ENCODE results near the gene ZC3H12C.
A peak's percentile ranks its signal among the peaks of the same experiment; 100 is the strongest.

ZC3H12C gene

GRCh38 chr11:110156503-110156902 lies 63.3 kb downstream of the ZC3H12C start:
- DNase-seq, result no peak

- DNase-seq, result no peak
These were observed 65.4 kb downstream of the ZC3H12C start for GRCh38 chr11:110158317-110159200.

DNA sequence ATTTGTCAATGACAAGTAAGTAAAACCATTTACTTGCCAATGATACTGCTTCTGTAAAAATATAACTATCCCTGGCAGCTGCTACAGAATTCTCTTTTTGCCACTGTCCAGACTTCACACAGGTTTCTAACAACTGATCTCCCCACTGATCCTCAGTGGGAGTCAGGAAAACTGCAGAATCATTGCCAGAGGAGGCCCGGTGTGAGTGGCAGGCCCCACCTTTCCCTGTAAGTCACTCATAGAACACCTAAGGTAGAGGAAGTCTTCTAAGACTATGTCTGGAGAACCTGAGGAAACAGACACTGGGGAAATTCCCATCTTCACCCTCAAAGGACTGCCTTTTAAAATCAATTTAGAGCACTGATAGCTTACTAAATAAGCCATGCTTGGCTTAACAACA lies 66.3 kb downstream of the ZC3H12C start:
- DNase-seq, result no peak

GRCh38 chr11:110160016-110160415 lies 66.8 kb downstream of the ZC3H12C start:
- DNase-seq, result no peak

GRCh38 chr11:110160437-110160836 lies 67.2 kb downstream of the ZC3H12C start:
- no peak for DNase-seq

DNA sequence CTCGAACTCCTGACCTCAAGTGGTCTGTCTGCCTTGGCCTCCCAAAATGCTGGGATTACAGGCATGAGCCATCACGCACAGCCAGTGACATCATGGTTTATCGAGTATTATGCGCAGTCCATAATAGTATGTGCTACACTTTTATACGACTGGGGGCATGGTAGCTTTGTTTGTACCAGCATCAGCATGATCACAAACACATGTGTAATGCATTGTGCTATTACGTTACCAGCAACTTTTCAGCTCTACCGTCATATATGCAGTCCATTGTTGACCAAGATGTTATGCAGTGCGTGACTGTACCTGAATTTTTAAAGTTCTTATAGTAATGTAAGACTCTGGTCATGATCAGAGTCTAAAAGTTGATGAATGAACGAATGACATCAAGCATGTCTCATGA lies 67.9 kb downstream of the ZC3H12C start:
- no peak for DNase-seq

DNA sequence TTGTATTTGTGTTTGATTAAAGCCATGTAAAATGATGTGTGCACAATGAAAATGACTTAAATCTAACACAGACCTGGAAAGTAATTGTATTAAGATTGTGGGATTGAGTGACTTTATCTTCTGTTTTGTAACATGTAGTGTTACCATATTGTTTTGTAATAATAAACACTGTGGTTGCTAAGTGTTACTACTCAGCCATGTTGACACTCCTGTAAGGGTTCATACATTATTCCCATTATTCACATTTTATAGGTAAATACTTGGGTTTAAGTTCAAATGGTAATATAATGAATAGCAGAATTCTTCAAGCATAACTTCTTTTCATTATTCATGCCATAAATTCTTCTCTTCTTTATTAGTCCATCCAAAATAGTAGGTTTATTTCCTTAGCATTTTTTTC lies 69.0 kb downstream of the ZC3H12C start:
- DNase-seq, result no peak

- no peak for DNase-seq
These were observed 72.1 kb downstream of the ZC3H12C start for GRCh38 chr11:110165039-110165925.

DNA sequence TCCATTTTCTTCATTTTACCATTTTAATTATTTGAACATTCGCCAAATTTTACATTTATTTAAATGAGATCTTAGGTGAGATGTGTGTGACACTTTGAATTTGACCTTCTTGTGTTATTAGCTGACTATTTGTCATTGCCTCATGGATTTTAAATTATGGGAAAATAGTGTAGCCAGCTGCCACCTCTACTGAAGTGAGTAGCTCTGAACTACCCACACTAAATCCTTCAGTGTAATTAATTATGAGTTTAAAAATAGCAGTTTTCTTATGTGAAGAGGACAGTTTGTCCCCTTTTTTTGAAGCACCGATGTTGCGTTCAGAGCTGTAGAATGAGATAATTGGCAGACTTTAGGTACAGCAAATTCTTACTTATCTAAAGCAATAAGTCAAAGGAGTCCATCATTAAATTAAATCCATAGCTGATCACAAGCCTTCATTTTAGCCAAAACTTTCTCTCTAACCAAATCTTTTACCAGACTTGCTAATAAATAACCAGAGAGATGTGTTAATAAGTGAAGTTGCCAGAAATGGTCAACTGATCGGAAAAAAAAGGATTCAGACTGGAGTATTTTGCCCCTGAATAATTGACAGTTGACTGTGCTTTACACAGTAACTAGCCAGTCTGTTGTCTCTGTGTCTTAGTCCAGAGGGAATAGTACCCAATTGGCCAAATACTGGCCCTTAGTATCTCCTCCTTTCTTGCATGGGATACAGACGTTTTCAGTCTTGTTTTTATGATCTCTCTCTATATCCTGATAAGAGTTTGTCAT lies 75.0 kb downstream of the ZC3H12C start:
- DNase-seq, result no peak

DNA sequence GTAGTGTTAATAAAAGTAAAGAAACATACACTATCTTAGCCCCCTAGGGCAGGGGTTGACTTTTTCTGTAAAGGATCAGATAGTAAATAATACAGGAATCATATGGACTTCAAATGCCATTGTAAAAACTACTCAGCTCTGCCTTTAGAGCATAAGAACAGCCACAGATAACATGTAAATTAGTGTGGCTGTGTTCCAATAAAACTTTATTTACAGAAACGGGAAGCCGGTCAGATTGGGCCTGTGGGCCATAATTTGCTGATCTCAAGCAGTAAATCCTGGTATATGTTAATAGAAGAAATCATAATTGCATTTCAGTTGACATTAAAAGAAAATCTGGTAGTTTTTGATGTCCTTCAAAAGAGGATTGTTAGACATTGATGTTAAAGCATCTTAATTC lies 76.5 kb downstream of the ZC3H12C start:
- no peak for DNase-seq

DNA sequence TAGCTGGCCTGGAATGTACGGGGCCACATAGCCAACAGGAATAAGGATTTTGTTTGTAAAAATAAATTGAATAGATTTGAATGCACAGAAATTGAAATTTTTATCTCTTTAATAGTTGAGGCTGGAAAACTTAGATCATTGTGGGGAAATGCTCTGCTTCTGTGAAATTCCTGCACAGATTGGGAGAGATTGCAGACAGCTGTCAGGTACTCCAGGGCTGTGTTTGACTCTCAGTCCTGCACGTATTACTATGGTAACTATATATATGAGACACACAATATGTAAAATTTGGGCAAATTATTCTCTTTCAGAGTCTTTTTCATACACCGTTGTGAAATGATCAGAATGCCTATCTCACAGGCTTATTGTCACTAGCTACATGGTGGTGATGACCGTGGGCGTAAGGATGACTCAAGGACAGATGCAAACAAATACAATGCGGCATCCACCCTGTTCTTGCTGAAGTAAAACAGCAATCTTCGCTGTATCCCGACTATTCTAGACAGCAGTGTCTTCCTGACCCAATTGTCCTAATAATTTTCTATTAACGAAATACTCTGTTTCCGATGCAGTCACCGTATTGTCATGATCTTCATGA lies 79.4 kb downstream of the ZC3H12C start:
- DNase-seq, result no peak

- DNase-seq, result peak; percentile 66 to 73
These were observed 80.8 kb downstream of the ZC3H12C start for GRCh38 chr11:110173811-110174644.

GRCh38 chr11:110174645-110175310 lies 81.6 kb downstream of the ZC3H12C start:
- DNase-seq, result no peak

DNA sequence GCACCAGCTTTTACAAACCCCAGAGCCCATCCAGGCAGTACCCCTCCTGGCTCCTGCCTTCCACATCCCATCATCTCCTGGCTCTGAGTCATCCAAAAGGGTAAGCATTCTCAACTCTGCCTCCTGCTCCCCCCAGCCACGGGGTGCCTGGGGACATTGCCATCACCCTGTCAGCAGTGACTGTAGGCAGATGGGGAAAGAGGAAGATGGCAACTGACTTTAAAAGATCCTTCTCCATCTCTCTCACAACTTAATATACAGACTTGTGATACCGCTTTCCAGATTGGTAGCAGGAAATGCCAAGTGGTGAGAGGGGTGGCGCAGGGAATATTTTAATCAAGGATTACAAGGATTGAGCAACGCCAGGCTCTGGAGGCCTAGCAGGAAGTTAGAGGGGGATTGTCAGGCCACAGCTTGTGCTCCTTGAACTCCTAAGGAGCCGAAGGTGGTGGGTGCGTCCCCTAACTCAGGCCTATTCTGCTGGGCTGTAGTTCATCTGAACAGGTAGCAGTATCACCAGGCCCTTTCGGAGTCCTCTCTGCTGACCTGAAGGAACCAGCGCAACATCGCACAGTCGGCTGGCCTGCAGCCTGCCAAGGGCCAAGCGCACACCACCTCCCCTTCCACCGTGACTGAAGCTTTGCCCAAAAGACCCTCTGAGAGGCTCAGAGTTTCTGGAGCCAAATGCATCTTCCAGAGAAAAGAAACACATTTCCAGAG lies 83.3 kb downstream of the ZC3H12C start:
- DNase-seq, result no peak

GRCh38 chr11:110177086-110177456 lies 83.9 kb downstream of the ZC3H12C start:
- DNase-seq, result no peak

- DNase-seq, result no peak
These were observed 85.9 kb downstream of the ZC3H12C start for GRCh38 chr11:110179064-110179463.

GRCh38 chr11:110182886-110183285 lies 89.7 kb downstream of the ZC3H12C start:
- no peak for DNase-seq

DNA sequence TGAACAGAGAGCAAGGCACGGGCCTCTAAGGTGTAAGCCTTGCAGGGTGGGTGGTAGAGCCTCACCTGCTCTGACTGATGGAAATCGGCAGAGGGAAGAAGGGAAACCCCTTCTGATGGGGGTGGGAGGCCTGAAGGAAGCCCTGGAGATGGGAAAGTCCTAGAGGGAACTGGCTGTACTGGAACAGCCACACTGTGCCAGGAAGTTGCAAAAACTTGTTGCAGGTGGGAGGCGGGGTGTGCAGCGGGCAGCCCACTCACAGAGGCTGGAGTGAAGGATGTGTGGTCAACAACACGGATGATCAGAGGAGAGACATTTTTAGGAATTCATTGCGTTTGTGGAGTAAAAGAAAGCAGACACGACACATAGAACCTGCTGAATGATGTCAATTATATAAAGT lies 91.3 kb downstream of the ZC3H12C start:
- no peak for DNase-seq

GRCh38 chr11:110185121-110185591 lies 92.0 kb downstream of the ZC3H12C start:
- no peak for DNase-seq

DNA sequence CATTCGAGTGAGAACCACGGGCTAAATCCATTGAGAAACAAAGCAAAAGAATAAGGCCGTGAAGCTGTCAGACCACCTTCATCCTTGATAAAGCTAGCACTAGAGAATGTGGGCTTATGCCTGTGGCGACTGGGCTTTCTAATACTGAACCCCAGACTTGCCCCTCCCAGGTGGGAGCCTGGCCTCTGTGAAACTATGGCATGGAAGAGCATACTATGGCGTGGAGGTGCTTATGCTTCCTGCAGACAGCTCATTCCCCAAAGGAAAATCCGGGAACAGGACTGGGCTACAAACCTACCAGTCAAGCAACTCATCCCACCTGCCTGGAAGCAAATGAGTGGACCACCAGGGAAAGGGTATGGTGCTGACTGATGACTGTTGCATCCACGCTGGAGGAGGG lies 92.4 kb downstream of the ZC3H12C start:
- no peak for DNase-seq

All from stimulated activated CD4-positive, alpha-beta T cell treated with anti-CD3 and anti-CD28 coated beads, Interleukin-2, amount 100 ng/mL, for 48 hours (primary cell).